HG02840 (cell line): ENCODE results near the gene CD59.
"Not testable (repeated sequence)": the region's sequence is repeated elsewhere in the genome, so short reads cannot be mapped to it uniquely, and the experiment has no call there.

Experiments
- ATAC-seq: cut with Tn5 transposase; IDR thresholded peaks from one replicate; pipeline ENCODE4 v1.9.1; 2021; ENCODE audit warnings: mild to moderate bottlenecking, moderate library complexity, moderate number of reproducible peaks; ENCODE audit not compliant: unreplicated experiment, low FRiP score

Gene CD59

GRCh38 chr11:33696931-33697638 lies 39.1 kb downstream of the CD59 start:
- no peak for ATAC-seq

- no peak for ATAC-seq
Measured at GRCh38 chr11:33696411-33696810, 39.8 kb downstream of the CD59 start.

GRCh38 chr11:33695051-33695566 lies 41.1 kb downstream of the CD59 start:
- no peak for ATAC-seq

GRCh38 chr11:33694346-33695050 lies 41.7 kb downstream of the CD59 start:
- no peak for ATAC-seq

GRCh38 chr11:33692541-33692940 lies 43.7 kb downstream of the CD59 start:
- no peak for ATAC-seq

- no peak for ATAC-seq
Measured at GRCh38 chr11:33692013-33692504, 44.2 kb downstream of the CD59 start.

GRCh38 chr11:33691066-33691864 lies 45.0 kb downstream of the CD59 start:
- ATAC-seq = no peak

GRCh38 chr11:33690290-33691065 lies 45.7 kb downstream of the CD59 start:
- ATAC-seq = no peak

GRCh38 chr11:33689501-33689900 lies 46.7 kb downstream of the CD59 start:
- no peak for ATAC-seq

GRCh38 chr11:33689085-33689484 lies 47.1 kb downstream of the CD59 start:
- no peak for ATAC-seq

GRCh38 chr11:33687733-33688479 lies 48.3 kb downstream of the CD59 start:
- no peak for ATAC-seq

- no peak for ATAC-seq
Measured at GRCh38 chr11:33685082-33685481, 51.1 kb downstream of the CD59 start.

- ATAC-seq = no peak
Measured at GRCh38 chr11:33684003-33684706, 52.1 kb downstream of the CD59 start.

GRCh38 chr11:33682446-33682845 lies 53.8 kb downstream of the CD59 start:
- ATAC-seq = no peak

GRCh38 chr11:33682019-33682418 lies 54.2 kb downstream of the CD59 start:
- no peak for ATAC-seq

GRCh38 chr11:33678616-33679015 lies 57.6 kb downstream of the CD59 start:
- ATAC-seq = not testable (repeated sequence)

GRCh38 chr11:33674035-33674814 lies 62.0 kb downstream of the CD59 start:
- ATAC-seq = no peak

- ATAC-seq = no peak
Measured at GRCh38 chr11:33672273-33672672, 64.0 kb downstream of the CD59 start.
